IPS DF 4.7 (cell line): ENCODE measurements around the gene OR51I1.

Experiments
- DNase-seq: peaks from one replicate; pipeline ENCODE4 v3.0.0-alpha.2; 2013; ENCODE audit warnings: low spot score; ENCODE audit errors: extremely low read depth

Gene OR51I1

DNA sequence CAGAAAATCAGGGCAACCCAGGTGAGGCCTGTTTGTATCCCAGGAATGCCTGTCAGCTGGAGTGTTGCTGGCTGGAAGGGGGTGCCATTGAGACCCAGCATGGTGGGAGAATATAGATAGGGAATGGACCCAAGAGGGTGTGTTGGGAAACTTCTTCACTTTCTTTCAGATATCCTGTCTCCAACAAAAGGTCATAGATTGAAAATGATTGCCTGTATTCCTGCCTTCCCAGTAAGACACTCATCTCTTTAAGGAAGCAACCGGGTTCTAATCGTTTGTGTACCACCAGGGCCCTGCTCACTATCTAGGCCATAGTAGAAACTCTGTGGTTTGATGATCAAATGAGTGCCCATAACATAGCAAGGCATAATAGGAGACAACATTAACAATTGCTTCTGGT is at the start of gene OR51I1:
TSS of gene OR51I1 (minus strand) at position 101 of the 400 bp plus-strand sequence. CDS start at position 101, 0 bp downstream.
- DNase-seq = no peak

DNA sequence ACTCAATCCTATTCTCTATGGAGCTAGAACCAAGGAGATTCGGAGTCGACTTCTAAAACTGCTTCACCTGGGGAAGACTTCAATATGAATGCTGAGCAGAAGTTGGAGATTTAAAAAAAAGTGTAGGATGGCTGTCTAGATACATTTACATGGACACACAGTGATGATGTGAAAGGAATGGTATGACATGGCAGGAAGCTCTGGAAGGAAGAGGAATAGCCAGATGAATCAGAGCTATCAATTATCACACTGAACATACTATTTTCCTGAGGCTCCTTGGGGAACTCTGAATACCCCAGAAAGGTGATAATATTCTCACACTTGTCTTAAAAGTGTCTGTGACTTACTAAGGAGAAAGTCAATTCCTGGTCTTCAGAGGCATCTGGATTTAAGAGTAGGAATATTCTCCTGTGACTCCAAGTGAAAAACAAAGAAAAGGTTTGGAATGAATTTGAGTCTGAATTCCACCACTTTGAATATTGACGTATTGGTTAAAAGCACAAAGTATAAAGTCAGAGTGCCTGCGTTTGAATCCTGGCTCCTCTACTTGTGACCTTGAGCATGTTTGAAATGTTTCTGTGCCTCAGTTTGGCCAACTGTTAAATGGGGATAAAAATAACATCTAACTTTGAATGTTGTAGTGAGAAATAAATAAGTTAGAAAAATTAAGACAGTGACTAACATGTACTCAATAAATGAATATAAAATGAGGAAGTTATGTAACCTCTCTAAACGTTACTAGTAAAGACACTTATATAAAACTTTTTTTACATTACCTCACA is 48.5 kb upstream of the OR51I1 start:
- no peak for DNase-seq

GRCh38 chr11:5488798-5489399 is 47.6 kb upstream of the OR51I1 start:
- DNase-seq = no peak

DNA sequence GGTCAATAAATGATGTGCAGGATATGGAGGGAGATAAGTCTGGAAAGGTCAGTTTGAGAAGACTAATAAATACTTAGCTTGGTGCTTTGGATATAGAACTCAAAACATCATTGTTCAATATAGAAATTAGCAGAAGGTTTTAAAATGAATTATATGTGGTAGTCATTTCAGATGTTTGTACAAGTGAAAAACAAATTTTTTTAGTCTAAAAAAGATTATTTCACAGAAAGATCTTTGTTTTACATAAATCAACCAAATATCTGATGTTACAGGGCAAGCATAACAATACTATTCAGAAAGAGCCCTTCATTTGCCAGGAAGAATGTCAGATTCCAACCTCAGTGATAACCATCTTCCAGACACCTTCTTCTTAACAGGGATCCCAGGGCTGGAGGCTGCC is 47.1 kb upstream of the OR51I1 start, which contains the start of gene OR52D1:
TSS of gene OR52D1 (plus strand) at position 301 of the 400 bp plus-strand sequence. CDS start at position 323, 22 bp downstream.
- DNase-seq = no peak

GRCh38 chr11:5486421-5486820 is 45.1 kb upstream of the OR51I1 start:
- no peak for DNase-seq

- DNase-seq = no peak
Measured at GRCh38 chr11:5486003-5486402, 44.7 kb upstream of the OR51I1 start.

- DNase-seq = peak; percentile 25
Measured at GRCh38 chr11:5476186-5476819, 35.0 kb upstream of the OR51I1 start.

DNA sequence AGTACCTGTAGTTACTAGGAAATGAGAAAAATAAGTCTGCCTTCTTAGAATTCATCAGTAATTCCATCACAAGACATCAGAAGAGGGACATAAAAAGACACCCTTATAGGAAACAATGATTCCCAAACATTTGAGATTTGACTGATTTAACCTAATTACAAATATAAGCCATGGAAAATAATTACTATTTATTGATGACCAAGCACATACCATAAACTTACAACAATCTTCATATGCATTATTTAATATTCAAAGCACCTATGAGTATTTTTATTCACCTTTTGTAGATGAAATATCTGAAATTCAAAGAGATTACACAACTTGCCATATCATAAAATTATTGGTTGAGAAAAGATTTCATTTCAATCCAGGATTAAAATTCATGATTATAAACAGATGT is 32.6 kb upstream of the OR51I1 start:
- no peak for DNase-seq

DNA sequence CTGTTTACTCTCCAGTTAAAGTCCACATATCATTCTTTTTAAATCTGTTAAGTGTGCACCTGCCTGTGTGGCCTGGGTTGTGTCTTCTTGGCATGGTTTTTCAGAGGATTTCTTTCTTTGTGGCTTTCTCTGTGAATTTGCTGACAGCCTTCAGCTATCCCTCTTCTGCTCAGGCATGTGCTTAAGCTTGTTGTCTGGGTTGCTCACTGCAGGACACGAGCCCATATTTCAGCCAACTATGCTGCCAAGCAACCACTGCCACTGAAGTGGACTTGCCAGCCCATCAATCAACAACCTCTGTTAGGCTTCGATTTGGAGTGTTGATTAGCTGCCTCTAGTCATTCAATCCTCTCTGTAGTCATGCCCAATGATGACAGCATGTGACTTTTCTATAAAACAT is 26.2 kb upstream of the OR51I1 start:
- no peak for DNase-seq

GRCh38 chr11:5460983-5461621 is 19.8 kb upstream of the OR51I1 start:
- DNase-seq = no peak

DNA sequence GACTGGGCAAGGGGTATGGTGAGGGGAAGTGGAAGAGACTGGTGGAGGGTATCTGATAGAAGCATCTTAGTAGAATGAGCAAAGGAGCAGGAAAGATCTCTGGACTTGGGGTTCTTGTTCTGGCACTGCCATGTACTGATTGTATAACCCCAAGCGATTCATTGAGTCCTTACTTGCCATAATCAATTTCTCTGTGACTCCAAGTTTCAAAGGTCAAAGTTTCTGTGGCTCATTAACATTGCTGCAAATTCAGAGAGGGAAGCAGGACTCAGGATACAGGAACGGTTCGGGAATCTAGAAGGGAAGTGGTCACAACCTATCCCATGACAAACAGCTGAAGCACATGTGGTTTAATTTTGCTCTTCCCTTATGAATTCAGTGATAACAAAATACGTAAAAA is 8.1 kb upstream of the OR51I1 start:
- DNase-seq = no peak

- DNase-seq = no peak
Measured at GRCh38 chr11:5449023-5449422, 7.7 kb upstream of the OR51I1 start, which contains the start of gene OR51I2. Gene OR51I2, plus strand, starts transcription at chr11:5449323. Its CDS starts 4,166 bp downstream, at chr11:5453489.

DNA sequence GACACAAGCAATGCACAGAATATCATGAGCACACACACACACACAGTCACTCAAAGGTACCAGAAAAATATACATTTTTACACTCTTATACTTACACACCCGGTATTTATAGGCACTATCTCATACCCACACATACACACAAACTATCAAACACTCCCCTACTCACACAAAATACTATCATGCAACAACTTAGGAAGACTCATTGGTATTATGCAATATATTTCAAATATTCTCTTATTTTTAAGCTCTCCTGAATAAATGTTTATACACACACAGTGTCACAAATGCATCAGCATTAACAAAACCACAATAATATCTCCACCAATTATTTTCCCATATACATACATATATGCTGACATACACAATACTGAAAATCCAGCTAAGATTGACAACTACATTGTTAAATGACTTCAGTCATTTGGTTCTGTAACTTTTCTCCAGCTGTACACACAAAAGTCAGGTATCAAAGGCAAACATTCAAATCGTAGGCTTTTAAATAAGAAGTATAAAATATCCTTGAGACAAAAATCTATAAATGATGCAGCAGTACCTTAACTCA is 2.6 kb upstream of the OR51I1 start:
- no peak for DNase-seq

- no peak for DNase-seq
Measured at GRCh38 chr11:5423131-5423530, 18.2 kb downstream of the OR51I1 start.

- no peak for DNase-seq
Measured at GRCh38 chr11:5421811-5422210, 19.5 kb downstream of the OR51I1 start, which contains the start of gene OR51Q1. Gene OR51Q1, plus strand, starts transcription at chr11:5422111. Its CDS starts 90 bp downstream, at chr11:5422201.

DNA sequence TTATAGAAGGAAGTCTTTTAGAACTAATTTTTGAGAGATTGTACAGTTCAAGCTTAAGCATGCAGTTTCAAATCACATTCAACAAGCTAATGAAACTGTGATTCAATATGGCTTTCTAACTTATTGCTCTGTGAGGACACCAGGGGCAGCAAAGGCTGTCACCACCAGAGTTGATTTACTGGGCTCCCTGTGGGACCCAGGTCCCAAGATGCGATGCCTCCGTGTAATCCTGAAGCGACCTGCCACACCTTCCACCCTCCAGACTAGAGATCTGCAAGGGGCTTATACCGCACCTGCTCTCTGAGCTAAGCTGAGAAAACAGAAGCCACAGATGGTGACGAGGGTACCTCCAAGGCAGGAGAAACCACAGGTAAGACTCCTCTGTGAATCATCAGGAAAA is 20.3 kb downstream of the OR51I1 start:
- no peak for DNase-seq

- DNase-seq = no peak
Measured at GRCh38 chr11:5405173-5405572, 36.1 kb downstream of the OR51I1 start.

DNA sequence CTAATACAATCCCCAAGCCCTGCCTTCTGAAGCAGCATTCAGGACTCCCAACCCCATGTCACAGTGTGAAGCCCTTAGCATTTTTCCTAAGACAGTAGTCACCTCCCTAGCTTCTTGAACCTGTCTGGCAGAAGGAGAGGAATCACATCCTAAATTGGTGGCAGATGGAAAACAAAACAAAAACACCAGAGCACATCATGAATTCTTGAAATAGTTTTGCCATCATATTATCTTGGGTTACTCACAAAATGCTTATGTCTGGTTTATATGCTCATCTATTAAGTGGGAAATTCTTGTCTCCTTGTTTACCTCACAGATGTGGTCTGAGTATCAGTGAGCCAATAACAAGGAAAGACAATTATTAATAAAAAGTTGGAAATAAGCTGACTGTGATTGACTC is 42.4 kb downstream of the OR51I1 start:
- DNase-seq = no peak

- no peak for DNase-seq
Measured at GRCh38 chr11:5394091-5394490, 47.2 kb downstream of the OR51I1 start.
